GM19035 (cell line): ENCODE measurements around the gene IGBP1.
"Not testable (repeated sequence)": the region's sequence is repeated elsewhere in the genome, so short reads cannot be mapped to it uniquely, and the experiment has no call there.

Experiments
- ATAC-seq: cut with Tn5 transposase; IDR thresholded peaks from one replicate; pipeline ENCODE4 v1.9.1; 2021; ENCODE audit not compliant: unreplicated experiment

The IGBP1 gene

DNA sequence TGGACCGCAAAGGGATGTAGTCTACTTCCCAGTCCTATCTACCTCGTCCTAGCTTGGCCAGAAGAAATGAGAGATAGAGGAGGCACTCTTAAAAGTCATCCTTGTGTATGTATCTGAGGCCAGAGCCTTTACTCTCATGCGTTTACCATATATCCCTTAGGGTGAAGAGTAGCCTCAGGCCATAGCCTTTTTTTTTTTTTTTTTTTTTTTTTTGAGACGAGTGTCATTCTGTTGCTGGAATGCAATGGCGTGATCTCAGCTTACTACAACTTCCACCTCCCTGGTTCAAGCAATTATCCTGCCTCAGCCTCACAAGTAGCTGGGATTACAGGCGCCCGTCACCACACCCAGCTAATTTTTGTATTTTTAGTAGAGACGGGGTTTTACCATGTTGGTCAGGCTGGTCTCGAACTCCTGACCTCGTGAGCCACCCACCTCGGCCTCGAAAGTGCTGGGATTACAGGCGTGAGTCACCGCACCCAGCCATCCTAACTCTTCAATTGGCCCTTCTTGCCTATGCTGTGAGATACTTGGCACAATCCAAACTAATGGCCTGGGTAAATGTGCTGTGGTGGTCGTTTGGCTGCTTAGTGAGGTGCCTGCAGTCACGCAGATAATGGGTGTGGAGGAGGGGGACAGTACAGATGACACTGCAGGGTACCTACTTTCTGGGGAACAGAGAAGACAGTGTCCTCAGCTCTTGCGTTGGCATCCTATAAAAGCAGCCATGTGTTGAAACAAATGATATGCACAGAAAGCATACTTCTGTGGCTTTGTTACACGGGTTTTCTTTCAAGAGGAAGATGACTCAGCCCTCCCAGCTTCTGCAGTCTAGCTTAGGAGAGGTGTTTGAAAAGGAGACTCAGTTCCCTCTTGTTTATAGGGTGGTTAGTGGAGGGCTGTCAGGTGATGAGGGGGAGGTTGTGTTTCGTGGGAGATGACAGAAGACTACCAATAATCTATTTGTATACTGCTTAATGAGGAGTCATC lies 33.6 kb downstream of the IGBP1 start:
- no peak for ATAC-seq

DNA sequence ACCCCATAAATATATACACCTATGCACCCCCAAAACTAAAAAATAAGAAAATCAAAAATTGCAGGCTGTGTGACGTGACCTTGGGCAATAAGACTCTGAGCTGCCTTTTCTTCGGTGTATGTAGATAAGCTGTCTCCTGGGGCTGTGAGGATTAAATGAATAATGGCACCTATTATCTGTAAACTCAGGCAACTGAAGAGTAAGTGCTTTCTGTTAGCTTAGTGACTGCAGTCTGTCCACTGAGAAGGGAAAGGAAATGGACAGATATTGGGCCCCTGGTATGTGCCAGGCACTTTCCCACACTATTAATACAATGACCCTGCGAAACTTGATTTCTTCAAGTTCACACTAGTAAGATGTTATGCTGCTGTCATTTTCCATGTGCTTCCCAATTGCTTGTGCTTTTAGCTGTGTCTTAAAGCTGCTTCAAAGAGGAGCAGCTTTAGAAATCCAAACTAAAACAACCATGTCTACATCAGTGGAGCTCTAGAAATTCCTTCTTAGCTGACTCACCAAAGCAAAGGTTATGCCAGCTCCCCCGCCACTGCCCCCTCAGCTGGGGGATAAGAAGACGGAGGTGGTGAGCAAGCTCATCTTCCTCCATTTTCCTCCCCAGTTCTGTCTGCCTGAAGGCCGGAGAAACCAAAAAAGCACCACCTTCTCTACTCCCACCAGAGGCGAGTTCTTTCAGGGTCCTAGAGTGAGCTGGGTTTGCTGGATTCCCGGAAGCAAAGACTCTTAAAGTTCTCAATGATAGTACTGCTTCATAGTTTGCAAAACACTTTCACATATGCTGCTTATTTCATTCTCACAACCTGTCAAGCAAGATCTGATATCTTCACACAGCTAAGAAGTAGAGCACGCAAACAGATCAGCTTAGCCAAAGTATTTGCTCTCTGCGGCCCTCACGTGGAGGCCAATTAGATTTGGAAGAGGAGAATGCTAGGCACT lies 35.3 kb downstream of the IGBP1 start:
- ATAC-seq, result no peak

DNA sequence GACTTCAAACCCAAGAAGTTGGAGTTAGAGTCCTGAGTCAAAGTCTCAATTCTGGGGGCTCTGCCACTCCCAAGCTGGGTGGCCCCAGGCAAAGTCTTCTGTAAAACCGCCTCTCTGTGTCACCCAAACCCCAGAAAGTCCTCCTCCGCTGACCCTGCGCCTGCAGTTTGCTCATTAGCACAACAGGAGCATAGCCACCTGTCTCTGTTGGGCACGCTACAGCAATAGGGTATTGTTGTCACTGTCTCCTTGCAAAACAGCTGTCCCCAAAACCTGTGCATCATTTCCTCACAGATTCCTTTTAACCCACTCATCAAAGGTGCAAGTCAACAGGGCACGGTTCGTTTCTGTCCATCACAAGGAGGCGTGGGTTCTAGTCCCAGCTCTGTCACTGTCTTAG lies 36.0 kb downstream of the IGBP1 start:
- no peak for ATAC-seq

DNA sequence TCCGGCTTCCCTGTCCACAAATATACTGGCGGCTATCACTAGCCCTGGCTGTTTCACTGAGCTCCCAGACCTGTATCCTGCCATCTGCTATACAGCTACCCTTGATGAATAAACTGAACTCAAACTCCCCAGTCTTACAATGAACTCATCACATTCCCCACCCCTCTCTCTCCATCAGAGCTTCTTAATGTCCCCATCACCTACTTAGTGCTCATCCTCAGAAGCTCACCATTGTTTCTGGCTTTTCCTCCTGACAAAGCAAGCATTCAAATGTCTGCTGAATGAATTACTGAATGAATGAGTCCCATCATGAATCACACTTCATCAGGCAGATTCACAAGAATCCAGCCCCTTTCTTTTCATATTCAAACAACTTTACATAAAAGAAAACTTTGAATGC lies 38.4 kb downstream of the IGBP1 start:
- no peak for ATAC-seq

DNA sequence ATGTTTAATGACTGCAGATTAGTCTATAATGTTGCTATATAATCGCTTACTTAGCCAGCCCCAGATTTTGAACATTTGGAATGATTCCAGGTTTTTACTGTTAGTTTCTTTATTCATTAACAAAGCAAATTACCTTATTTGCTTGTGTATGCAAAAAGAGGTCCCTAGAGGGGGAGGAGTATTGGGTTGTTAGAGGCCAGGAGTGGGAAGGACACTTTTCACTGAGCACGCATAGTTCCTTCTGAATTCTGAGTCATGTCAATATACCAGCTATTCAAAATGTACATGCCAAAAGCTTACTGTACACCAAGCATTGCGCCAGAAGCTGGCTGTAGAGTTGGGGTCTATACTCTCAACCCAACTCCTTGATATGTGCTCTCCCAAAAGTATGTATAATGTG lies 39.0 kb downstream of the IGBP1 start:
- ATAC-seq, result no peak

DNA sequence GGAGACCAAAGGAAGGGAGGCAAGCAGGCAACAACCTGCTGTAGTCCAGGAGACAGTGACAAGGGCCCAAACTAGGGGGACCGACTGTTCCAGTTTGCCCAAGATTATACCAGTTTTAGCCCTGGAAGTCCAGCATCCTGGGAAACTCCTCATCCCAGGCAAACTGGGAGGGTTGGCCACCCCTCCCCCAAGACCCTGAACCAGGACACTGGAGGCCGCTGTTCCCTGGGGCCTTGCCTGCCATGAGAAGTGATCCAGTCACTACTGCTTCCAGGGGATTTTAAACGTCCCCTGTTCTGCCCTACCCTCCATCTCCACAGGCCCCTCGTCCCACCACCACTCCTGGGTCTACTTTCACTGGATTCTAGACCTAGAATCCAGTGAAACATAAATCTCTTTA lies 39.7 kb downstream of the IGBP1 start:
- no peak for ATAC-seq

DNA sequence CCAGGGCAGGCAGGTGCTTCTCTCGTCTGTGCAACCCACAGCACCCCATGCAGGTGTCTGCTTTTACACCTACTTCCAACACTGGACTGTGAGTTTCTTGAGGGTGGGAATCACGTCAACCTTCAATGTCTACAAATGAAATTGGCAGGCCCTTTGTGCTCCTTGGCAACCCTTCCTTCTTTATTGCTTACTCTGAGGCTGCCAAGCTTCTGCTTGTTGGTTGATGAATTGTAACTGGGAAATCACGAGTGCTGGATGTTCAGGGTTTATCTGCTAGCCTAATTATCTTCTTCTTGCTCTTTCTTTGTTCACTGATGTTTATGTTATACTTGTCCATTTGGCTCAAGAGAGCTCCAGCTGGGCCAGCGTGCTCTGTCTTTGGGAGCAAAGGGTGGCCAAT lies 41.5 kb downstream of the IGBP1 start:
- no peak for ATAC-seq

DNA sequence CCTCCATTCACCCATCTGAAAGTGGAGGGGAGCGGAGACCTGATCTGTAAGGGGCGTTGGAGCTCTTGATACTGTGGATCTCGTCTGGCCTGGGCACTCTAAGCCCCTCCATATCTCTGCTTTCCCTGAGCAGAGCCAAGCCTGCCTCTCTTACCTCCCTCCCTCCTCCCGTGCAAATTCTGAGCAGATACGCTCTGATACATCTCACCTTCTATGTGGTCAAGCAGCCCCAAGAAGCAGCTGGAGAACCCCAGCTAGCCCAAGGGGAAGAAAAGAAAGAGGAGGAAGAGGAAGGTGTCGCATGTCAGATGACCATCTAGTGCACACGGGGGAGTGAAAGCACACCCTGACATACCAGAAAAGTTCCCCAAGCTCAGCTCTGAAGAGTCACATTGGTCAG lies 42.1 kb downstream of the IGBP1 start:
- ATAC-seq, result no peak

DNA sequence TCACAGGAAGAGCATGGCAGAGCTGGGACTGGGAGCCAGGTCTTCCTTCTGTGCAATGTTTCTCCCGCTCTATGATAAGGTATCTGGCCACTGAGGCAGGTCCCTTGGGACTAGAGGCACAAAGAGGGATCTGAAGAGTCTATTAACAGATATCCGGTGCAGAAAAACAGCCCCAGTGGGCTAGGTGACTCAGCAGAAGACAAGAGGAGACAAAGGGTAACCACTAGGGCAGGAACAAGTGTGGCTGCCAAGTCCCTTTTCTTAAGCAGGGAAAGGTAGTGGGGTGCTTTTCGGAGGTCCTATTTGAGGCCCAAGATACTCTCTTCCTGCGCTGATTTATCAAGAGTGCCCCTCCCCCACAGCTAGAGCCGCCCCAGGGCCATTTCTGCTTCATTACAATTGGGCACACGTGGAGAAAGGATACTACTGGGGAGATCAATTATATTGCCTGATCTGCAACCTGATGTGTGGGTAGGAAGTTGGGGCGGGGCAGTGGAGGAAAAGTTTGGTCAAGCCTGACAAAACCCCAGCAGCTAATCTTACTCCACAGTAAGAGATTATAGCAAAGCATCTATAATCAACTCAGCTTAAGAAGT lies 43.8 kb downstream of the IGBP1 start, which contains the start of gene DGAT2L6:
Gene DGAT2L6, plus strand, starts transcription at position 546 of the 596 bp plus-strand sequence. CDS start 100 bp downstream, outside the sequence.
- peak; percentile 64 for ATAC-seq

DNA sequence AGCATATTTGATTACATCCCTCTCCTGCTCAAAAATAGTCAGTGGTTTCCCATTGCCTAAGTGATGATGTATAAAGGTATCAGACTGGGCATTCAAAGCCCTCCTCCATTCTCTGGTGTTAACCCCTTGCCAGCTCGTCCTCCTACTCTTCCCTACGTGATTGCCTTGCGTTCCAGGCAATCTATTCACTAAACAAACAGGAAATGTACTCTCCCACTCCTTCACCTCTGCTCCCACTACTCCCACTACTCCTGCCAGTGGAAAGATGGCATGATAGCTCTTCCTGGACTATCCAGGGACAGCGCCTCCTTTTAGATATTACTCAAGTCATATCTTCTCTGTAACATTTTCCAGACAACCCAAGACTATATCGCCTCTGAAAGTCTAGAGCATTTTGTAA lies 49.8 kb downstream of the IGBP1 start:
- ATAC-seq, result no peak

DNA sequence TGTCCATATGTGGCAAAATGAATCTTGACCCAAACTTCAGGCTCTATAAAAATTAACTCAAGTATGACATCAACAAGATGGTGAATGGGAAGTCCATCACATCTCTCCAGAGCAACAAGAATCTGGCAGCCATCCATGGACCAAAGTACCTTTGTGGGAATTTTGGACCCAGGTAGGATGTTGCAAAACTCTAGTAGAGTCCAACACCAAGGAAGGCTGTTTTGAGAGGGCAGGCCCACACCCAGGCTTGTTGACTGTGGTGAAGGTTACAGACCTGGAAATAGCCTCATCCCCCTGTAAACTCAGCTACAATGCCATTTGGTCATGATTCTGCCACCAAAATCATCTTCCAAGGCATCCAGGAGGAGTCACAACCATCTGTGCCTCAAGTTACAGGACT lies 57.0 kb downstream of the IGBP1 start:
- no peak for ATAC-seq

DNA sequence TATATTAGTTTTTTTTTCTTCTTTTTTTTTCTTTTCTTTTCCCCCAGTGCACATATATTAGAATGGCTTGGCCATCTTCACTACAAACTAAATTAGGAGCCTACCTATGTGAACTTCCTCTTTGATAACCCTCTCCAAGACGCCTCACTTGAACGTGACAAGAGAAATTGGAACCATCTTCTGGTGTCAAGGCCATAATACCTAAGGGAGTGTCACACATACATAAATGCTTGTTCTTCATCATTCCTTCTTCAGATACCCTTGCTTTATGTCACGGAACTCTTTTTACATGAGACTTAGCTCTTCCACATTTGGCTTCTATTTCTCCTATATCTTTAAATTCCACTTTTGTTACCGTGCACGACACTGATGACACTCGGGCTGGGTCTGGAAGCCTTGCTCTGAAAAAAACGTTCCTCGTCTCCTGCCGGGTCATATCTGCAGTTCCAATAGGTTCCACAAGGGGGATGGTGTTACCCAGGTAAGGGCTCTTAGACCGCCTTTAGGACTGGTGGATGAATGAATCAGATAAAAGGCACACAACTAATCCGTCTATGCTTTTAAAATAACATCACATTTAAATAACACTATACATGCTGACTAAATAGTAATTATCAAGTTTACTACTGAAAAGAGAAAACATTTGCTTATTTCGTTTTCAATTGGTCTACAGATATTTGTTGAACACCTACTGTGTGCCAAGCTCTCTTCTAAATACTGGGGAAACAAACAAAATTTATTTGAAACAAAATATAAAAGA lies 63.9 kb downstream of the IGBP1 start:
- peak; percentile 82 for ATAC-seq

DNA sequence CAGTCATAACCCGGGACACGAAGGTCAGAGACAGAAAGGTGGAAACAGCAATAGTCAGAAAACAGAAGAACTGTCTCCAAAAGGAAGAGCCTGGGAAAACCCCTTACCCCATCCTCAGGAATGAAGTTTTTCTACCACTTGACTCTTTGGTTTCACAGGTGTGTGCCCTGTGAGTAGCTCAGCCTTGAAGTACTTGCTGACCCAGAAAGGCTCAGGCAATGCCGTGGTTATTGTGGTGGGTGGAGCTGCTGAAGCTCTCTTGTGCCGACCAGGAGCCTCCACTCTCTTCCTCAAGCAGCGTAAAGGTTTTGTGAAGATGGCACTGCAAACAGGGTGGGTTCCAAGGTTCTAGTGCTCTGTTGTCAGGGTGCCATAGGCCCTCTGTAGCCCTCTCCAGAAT lies 68.5 kb downstream of the IGBP1 start:
- no peak for ATAC-seq

DNA sequence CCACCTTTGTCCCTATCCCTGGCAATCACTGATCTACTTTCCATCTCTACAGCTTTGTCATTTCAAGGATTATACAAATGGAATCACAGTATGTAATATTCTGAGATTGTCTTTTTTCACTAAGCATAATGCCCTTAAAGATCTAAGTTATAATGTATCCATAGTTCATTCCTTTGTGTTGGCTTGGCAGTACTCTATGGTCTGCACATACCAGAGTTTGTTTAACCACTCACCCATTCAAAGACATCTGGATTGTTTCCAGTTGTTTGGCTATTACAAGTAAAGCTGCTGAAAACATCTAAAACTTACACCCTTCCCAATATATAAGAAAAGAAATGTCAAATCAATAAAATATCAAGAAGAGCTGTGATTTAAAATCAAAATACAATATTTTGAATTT lies 75.2 kb downstream of the IGBP1 start:
- no peak for ATAC-seq

DNA sequence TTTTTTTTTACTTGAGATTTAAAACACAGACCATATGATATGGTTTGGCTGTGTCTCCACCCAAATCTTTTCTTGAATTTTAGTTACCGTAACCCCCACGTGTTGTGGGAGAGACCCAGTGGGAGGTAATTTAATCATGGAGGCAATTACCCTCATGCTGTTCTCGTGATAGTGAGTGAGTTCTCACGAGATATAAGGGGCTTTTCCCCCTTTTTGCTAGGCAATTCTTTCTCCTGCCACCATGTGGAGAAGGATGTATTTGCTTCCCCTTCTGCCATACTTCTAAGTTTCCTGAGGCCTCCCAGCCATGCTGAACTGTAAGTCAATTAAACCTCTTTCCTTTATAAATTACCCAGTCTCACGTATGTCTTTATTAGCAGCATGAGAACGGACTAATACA lies 76.3 kb downstream of the IGBP1 start:
- not testable (repeated sequence) for ATAC-seq
